ENCODE results near the gene C10orf90. TPM values are rescaled to one million over a fixed set of nuclear protein-coding genes. Genes with fewer than 3 reads are reported as not detected.

C10orf90 gene
- total and polyA plus RNA-seq, 8 donors: 0.32 to 0.64 (median 0.47) TPM; not detected in 5

- no peak for TF ChIP-seq CTCF (IDR thresholded peaks at IDR 0.05)
- intact Hi-C loops (cut with DNase I): no loop called here
- Histone ChIP-seq H3K27me3 (peaks cover 0 to 5% (median 0%) of the 10 kb centered on the region in 4 donors), H3K4me3 (no peak overlapping the region), H3K36me3 (no peaks in the 10 kb centered on the region), H3K9me3 (no peaks in the 10 kb centered on the region), H3K27ac (no peak overlapping the region), H3K4me1 (no peaks in the 10 kb centered on the region)
- FAIRE-seq: no peak
- DNase-seq: no peak
- WGBS, 2 donors: 71 to 81% methylated on average over 2 of the region's 2 CpGs
- ATAC-seq: no peak
Measured at GRCh38 chr10:126430512-126430911, 240.0 kb downstream of the C10orf90 start.

- FAIRE-seq: no peak
Measured at GRCh38 chr10:126429275-126429674, 241.2 kb downstream of the C10orf90 start.

GRCh38 chr10:126425489-126426065 is 244.9 kb downstream of the C10orf90 start:
- no peak for DNase-seq
- no peak overlapping the region for H3K27ac ChIP-seq
- intact Hi-C loops (cut with DNase I): no loop called here
- no peak for TF ChIP-seq CTCF (IDR thresholded peaks at IDR 0.05)
- 61 to 64% methylated on average over 8 of the region's 8 CpGs for WGBS, 2 donors
- no peak for FAIRE-seq
- H3K9me3 ChIP-seq: no peaks in the 10 kb centered on the region
- peaks cover 0 to 5% (median 0%) of the 10 kb centered on the region in 4 donors for H3K27me3 ChIP-seq
- no peaks in the 10 kb centered on the region for H3K36me3 ChIP-seq
- H3K4me3 ChIP-seq: no peak overlapping the region
- H3K4me1 ChIP-seq: no peaks in the 10 kb centered on the region
- ATAC-seq: no peak

More at GRCh38 chr10:126429275-126429674, 241.2 kb downstream of the C10orf90 start:
- no peak overlapping the region for H3K4me3 ChIP-seq
- intact Hi-C loops (cut with DNase I): no loop called here
- no peaks in the 10 kb centered on the region for H3K9me3 ChIP-seq
- no peaks in the 10 kb centered on the region for H3K36me3 ChIP-seq
- WGBS, 2 donors: 70 to 79% methylated on average over 4 of the region's 4 CpGs
- ATAC-seq (no peak), DNase-seq (no peak)
- peaks cover 0 to 5% (median 0%) of the 10 kb centered on the region in 4 donors for H3K27me3 ChIP-seq
- TF ChIP-seq CTCF (IDR thresholded peaks at IDR 0.05): no peak
- H3K27ac ChIP-seq: no peak overlapping the region
- no peaks in the 10 kb centered on the region for H3K4me1 ChIP-seq

- no peaks in the 10 kb centered on the region for H3K4me1 ChIP-seq
- 65 to 71% methylated on average over 5 of the region's 5 CpGs for WGBS, 2 donors
- TF ChIP-seq CTCF (IDR thresholded peaks at IDR 0.05): no peak
- intact Hi-C loops (cut with DNase I): no loop called here
- H3K36me3 ChIP-seq: no peaks in the 10 kb centered on the region
- no peaks in the 10 kb centered on the region for H3K9me3 ChIP-seq
- H3K27ac ChIP-seq: no peak overlapping the region
- FAIRE-seq (no peak), DNase-seq (no peak), ATAC-seq (no peak)
- H3K4me3 ChIP-seq: no peak overlapping the region
- peaks cover 0 to 5% (median 0%) of the 10 kb centered on the region in 4 donors for H3K27me3 ChIP-seq
Measured at GRCh38 chr10:126425032-126425431, 245.5 kb downstream of the C10orf90 start.

GRCh38 chr10:126423732-126424491 is 246.6 kb downstream of the C10orf90 start:
- ATAC-seq (no peak), DNase-seq (no peak), FAIRE-seq (no peak)
- Histone ChIP-seq H3K4me1 (no peaks in the 10 kb centered on the region), H3K4me3 (no peak overlapping the region), H3K9me3 (no peaks in the 10 kb centered on the region), H3K27me3 (peaks cover 0 to 5% (median 0%) of the 10 kb centered on the region in 4 donors), H3K27ac (no peak overlapping the region), H3K36me3 (no peaks in the 10 kb centered on the region)
- intact Hi-C loops (cut with DNase I): no loop called here
- 54 to 61% methylated on average over 6 of the region's 6 CpGs for WGBS, 2 donors
- TF ChIP-seq CTCF (IDR thresholded peaks at IDR 0.05): no peak
